Activated T-cell treated with anti-CD3 and anti-CD28 coated beads for 48 hours (primary cell): ENCODE results near the gene ELK4.

Source experiments
- DNase-seq: peaks from one replicate; pipeline ENCODE4 v3.0.0-alpha.2; 2020; ENCODE audit warnings: low read depth

Gene ELK4

GRCh38 chr1:205631768-205632668 is at the start of gene ELK4:
Gene ELK4, minus strand, starts transcription at chr1:205632011. Its CDS starts 8,129 bp downstream, at chr1:205623882.
- DNase-seq, result peak; percentile 99

GRCh38 chr1:205681364-205681763 is 49.6 kb upstream of the ELK4 start:
- no peak for DNase-seq

GRCh38 chr1:205680073-205680851 is 48.5 kb upstream of the ELK4 start, which contains the start of gene SLC45A3:
Gene SLC45A3, minus strand, starts transcription at chr1:205680509. Its CDS starts 15,853 bp downstream, at chr1:205664656.
- peak; percentile 21 for DNase-seq

GRCh38 chr1:205678286-205679111 is 46.7 kb upstream of the ELK4 start:
- no peak for DNase-seq

- DNase-seq, result no peak
These were observed 45.4 kb upstream of the ELK4 start for GRCh38 chr1:205677167-205677566.

- DNase-seq, result no peak
These were observed 44.8 kb upstream of the ELK4 start for GRCh38 chr1:205676597-205676996.

GRCh38 chr1:205676002-205676401 is 44.2 kb upstream of the ELK4 start:
- DNase-seq, result no peak

- no peak for DNase-seq
These were observed 43.4 kb upstream of the ELK4 start for GRCh38 chr1:205675247-205675646.

GRCh38 chr1:205672970-205673369 is 41.2 kb upstream of the ELK4 start:
- DNase-seq, result no peak

GRCh38 chr1:205672395-205672889 is 40.6 kb upstream of the ELK4 start:
- DNase-seq, result no peak

GRCh38 chr1:205670611-205671430 is 39.0 kb upstream of the ELK4 start:
- no peak for DNase-seq

GRCh38 chr1:205670150-205670446 is 38.3 kb upstream of the ELK4 start:
- no peak for DNase-seq

- no peak for DNase-seq
These were observed 37.7 kb upstream of the ELK4 start for GRCh38 chr1:205669341-205670149.

GRCh38 chr1:205668951-205669340 is 37.1 kb upstream of the ELK4 start:
- DNase-seq, result no peak

GRCh38 chr1:205667909-205668643 is 36.3 kb upstream of the ELK4 start:
- DNase-seq, result no peak

- DNase-seq, result no peak
These were observed 34.8 kb upstream of the ELK4 start for GRCh38 chr1:205666372-205667166.

GRCh38 chr1:205665201-205666045 is 33.6 kb upstream of the ELK4 start:
- no peak for DNase-seq
